Stimulated activated CD4-positive, alpha-beta T cell treated with anti-CD3 and anti-CD28 coated beads, Interleukin-2, amount 100 ng/mL, for 24 hours (primary cell): ENCODE measurements around the gene TMEM256.

Experiments used
- DNase-seq, 2 donors: peaks; one replicate each; pipeline ENCODE4 v3.0.0-alpha.2; 2020

Gene TMEM256

DNA sequence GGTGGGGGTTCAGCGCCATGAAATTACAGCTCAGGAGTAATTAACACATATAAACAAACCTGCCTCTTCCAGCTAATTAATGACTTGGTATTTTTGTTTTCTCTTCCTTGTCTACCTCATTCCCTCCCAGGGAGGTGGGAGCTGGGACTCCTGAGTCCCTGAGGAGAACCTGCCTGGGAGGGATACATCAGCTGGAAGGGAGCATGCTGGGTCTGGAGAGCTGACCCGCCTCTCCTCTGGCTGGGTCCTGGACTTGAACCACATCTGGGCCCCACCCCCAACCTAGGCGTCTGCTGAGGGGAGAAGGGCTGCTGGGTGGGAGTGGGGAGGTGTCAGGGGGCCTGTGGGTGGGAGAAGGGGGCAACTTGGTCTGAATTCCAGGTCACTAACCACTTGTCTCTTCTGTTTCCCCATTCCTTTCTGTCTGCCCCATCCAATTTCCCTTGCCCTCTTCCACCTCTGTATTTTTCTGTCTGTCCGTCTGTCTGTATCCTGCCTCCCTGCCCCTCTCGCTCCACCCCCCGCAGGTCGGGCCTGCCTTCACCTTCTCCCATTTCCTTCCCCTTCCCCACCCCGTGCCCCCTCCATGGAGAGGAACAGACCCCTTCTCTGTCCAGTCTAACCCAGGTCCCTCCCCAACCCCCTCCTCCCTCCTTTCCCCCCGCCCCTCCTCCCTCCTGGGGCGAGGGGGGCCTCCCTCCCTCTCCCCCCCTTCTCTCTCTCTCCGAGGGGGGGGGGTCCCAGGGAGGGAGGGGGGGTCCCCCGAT, 3.8 kb upstream of the TMEM256 start, which contains the start of gene NLGN2:
TSS of gene NLGN2 (plus strand) at position 361 of the 767 bp plus-strand sequence. CDS start 411 bp downstream, outside the sequence.
- DNase-seq = no peak

DNA sequence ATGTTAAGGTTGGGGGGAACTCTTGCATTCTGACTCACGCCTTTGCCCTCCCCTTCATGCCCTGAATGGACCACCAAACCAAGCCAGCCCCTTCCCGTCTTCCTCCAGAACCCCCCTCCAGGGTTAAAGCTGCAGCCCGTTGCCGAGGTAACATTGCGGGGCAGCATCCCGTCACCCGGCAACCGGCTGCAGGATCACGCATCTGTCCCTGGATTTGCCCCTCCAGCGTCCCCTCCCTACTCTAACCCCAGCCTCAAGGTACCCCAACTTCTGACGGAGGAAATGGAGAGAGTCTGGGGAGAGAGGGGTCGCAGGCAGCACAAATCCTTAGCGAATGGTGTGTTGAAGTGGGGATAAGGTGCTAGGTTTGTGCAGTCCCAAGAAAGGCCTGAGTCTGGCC, 3.2 kb upstream of the TMEM256 start:
- DNase-seq = no peak

DNA sequence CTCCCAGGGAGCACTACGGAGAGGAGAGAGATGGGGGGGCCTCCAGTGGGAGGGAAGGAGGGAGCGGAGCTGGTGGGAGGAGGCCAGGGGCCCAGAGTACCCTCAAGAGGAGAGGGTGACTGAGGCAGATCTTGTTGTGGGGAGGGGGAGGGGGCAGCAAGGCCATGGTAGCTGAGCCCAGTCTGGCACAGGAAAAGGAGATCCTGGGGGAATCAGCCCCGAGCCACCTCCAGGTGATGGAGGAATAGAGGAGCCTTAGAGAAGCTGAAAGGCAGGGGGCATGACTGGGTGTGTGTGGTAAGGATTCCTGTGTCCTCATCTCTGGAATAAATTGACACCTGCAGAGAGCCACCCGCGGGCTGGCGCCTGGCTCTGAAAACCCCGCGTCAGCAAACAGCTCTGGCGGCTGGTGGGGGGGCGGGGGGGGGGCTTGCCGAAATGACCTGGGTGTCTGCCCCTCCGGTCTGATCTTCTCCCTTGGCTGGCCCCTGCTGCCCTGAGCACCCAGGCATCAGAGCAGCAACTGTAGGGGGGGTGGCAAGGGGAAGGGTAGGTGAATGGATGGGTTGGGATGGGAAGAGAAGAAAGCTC, 2.4 kb upstream of the TMEM256 start:
- DNase-seq = no peak

- no peak for DNase-seq
Observed at GRCh38 chr17:7405350-7406234, 1.7 kb upstream of the TMEM256 start.

GRCh38 chr17:7404737-7405349, 946 bp upstream of the TMEM256 start:
- DNase-seq = peak in 1 of 2 donors; percentile 68

DNA sequence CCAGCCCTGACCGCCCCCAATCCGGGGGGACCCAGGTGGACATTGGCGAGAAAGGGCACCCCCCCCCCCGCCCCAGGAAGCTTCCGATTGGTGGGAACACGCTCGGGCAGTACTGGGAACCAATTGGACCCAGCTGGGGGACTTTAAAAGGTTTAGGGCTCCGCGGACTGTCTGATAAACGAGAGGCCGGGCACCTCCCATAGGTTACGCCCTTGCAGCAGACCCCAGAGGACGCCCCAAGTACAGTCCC, 245 bp downstream of the TMEM256 start:
- no peak for DNase-seq

- peak; percentile 27 to 34 for DNase-seq
Observed at GRCh38 chr17:7403043-7403726, 712 bp downstream of the TMEM256 start.

GRCh38 chr17:7398612-7399011, 5.3 kb downstream of the TMEM256 start:
- DNase-seq = no peak

GRCh38 chr17:7396147-7396546, 7.8 kb downstream of the TMEM256 start:
- no peak for DNase-seq

- peak; percentile 86 to 90 for DNase-seq
Observed at GRCh38 chr17:7394452-7395191, 9.3 kb downstream of the TMEM256 start, which contains the start of gene PLSCR3. PLSCR3 (minus strand) TSS chr17:7394525; CDS start chr17:7394110, 415 bp downstream.

DNA sequence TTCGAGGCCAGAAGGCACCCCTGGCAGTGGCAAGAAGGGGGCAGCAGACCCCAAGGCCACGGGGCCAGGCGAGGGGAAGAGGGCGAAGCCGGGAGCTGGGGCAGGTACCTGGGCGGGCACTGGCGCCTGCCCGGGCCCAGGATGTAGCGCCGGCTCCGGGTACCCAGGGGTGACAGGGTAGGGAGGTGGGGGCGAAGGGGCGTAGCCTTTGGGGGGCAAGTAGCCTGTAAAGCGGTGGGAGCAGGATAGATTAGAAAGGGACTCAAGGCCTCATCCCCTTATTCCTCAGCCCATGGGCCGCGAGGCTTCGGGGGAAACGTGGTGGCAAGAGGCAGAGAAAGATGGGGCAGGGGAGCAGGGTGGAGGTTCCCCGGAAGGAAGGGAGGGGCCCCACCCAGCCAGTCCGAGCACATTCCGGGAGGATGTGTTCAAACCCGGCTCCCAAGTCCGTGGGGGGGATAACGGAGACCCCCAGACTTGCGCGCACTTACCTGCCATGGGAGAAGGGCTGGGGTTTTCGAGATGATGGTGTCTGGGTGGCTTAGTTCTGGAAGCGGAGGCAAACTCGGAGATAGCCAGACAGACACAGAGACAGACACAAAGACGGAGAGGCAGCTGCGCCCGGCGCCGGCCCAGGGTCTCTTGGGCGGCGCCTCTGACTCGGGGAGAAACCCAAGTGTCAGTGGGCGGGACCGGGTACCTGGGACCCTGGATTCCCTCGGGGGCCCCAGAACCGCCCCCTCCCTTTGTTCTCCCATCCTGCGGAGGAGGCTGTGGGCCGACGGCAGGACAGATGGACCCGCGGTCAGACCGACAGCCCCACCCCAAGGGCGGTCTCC, 10.1 kb downstream of the TMEM256 start:
- DNase-seq = peak; percentile 44 to 69

DNA sequence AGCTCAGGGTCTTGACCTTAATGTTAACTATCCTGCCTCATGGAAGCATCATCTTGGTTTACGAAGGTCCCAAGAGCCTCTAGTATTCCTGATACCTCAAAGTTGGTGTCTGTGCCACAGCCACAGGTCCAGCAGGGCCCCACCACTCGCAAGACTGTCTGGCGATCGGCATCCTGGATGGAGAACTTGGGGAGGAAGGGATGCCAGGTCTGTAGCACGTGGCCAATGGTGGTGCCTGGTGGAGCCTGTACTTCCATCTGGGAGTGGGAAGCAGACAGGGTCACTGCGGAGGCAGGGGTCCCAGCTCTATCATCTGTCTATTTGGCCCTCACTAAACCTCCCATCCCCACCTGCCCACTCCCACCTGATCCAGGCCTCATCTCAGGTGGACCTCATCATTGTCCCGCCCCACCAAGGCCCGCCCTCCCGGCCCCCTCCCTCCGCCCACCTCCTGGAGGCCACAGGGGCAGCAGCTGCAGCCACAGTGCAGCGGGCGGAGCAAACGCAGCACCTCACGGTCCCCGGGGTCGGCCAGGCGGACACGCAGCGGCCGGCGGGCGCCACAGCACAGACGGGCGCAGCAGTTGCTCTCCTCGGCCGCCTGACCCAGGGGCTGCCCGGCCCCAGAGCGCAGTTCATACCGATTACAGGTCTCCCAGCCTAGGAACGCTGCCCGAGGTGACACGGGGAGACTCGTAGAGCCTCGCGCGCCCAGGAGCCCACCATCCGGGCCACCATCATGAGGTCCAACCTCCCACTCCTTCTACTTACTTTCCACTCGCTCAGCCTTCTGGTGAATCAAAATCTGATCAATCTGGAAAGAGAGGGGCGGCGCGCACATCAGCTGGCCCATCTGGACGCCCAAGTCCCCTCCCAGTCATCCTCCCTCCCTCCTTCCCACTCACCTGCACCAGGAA, 10.9 kb downstream of the TMEM256 start:
- DNase-seq = no peak

DNA sequence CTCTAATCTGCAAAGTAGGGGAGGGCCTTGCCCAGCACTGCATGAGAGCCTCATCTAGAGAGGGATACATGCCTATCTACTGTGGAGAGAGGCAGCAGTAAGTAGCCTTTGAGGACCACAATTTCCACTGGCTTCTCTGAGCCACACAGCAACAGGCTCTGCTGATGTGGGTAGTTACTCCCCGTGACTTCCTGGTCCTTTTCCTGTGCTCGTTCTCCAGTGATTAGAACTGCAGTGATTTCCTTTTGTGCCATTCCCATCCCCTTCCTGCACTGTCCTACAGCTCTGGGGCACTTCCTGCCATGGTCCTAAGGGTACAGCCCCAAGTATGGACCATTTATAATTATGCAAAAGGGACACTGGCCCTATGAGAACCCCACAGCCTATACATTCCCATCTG, 12.6 kb downstream of the TMEM256 start:
- DNase-seq = no peak

GRCh38 chr17:7389924-7390910, 13.7 kb downstream of the TMEM256 start:
- no peak for DNase-seq

- DNase-seq = no peak
Observed at GRCh38 chr17:7388856-7389255, 15.0 kb downstream of the TMEM256 start.

- no peak for DNase-seq
Observed at GRCh38 chr17:7384489-7385081, 19.3 kb downstream of the TMEM256 start.

DNA sequence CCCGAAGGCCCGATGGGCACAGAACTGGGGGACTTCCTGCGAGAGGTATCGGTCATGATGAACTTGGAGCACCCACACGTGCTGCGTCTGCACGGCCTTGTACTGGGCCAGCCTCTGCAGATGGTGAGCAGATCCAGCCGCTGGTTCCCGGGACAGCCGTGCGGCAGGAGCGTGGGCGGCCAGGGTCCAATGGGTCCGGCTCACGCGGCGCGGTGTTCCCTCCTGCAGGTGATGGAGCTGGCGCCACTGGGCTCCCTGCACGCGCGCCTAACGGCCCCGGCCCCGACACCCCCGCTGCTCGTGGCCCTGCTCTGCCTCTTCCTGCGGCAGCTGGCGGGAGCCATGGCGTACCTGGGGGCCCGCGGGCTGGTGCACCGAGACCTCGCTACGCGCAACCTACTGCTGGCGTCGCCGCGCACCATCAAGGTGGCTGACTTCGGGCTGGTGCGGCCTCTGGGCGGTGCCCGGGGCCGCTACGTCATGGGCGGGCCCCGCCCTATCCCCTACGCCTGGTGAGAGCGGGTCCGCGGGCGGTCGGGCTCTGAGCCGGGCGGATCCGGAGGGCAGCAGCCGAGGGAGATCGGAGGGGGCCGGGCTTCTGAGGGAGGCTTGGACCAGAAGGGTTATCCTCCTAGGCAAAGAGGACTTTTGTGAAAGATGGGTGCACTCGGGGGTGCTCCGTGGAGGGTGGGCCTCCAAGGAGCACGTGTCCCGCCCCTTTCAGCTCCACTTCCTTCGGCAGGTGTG, 20.0 kb downstream of the TMEM256 start:
- peak; percentile 77 to 83 for DNase-seq
